Fibroblast of the conjunctiva (primary cell): ENCODE results near the gene HSD17B11.
"Not testable (repeated sequence)": the region's sequence is repeated elsewhere in the genome, so short reads cannot be mapped to it uniquely, and the experiment has no call there.

Experiments used
- DNase-seq: peaks from one replicate; pipeline ENCODE4 v3.0.0-alpha.2; 2010; ENCODE audit warnings: low read depth

The HSD17B11 gene

DNA sequence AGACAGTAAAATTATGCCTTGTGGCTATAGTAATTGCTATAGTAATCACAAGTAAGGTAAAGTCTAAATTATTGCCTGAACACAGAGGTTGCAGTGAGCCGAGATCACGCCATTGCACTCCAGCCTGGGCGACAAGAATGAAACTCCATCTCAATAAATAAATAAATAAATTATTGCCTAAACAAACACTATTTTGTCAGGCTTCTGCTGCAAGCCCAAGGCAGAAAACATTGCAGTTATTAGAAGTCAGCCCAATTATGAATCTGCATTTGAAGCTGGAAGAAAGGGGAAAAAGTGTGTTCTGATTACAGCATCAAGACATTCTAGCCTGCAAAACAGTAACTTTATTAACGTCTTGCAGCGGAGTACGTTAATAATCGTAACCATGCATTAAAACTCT is 85.4 kb downstream of the HSD17B11 start:
- no peak for DNase-seq

GRCh38 chr4:87304745-87305432 is 86.1 kb downstream of the HSD17B11 start:
- DNase-seq: no peak

- DNase-seq: no peak
Measured at GRCh38 chr4:87299898-87300297, 91.1 kb downstream of the HSD17B11 start.

- DNase-seq: no peak
Measured at GRCh38 chr4:87298362-87298761, 92.6 kb downstream of the HSD17B11 start.

DNA sequence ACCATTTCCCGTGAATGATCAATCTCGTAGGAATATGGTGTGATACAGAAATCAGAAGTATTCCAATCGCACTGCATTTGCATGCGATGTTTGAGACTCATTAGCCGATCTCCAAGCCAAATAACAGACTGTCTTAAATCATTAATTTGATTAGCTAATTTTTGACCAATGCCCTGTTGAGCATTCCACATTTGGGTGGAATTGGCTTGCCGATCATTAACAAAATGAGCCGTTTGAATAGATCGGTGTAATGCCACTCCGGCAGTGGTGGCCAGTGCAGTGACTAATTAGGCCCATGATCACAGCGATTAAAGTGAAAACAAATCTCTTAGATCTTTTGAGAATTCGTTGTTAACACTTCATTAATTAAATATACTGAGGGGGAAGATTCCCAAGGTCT is 96.1 kb downstream of the HSD17B11 start:
- DNase-seq: not testable (repeated sequence)

DNA sequence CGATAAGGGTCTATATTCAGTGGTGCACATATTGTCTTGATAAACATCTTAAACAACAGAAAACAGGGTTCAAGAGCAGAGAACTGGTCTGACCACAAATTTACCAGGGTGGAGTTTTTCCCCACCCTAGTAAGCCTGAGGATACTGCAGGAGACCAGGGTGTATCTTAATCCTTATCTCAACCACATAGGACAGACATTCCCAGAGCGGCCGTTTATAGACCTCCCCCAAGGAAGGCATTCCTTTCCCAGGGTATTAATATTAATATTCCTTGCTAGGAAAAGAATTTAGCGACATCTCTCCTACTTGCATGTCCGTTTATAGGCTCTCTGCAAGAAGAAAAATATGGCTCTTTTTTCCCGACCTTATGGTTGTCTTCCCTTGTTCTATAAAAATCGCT is 97.1 kb downstream of the HSD17B11 start:
- not testable (repeated sequence) for DNase-seq

- no peak for DNase-seq
Measured at GRCh38 chr4:87286970-87287369, 104.0 kb downstream of the HSD17B11 start.
